AG04449 (cell line): ENCODE results near the gene RSBN1L.
"Not testable (repeated sequence)": the region's sequence is repeated elsewhere in the genome, so short reads cannot be mapped to it uniquely, and the experiment has no call there.

Experiments used
- CTCF ChIA-PET: fragments of 350-600 bp; formaldehyde crosslinking; extraction: SDS; loops from one replicate; lab custom pipeline; 2021; ENCODE audit warnings: antibody characterized with exemption; lab: Yijun Ruan, JAX
- POLR2A ChIA-PET: fragments of 400-600, 350-600 bp; formaldehyde crosslinking; extraction: SDS; loops from one replicate; lab custom pipeline; 2020; ENCODE audit warnings: antibody characterized with exemption, inconsistent platforms; lab: Yijun Ruan, JAX
- DNase-seq: peaks from one replicate; pipeline ENCODE4 v3.0.0-alpha.2; 2010; ENCODE audit warnings: low read depth, low spot score
- H3K4me3 ChIP-seq: 2 replicates; pipeline ENCODE4 v1.5.1; 2011; ENCODE audit warnings: low read depth, mild to moderate bottlenecking, control low read depth, low read length
- CTCF ChIP-seq: IDR thresholded peaks from one replicate; pipeline ENCODE4 v1.5.1; 2011; ENCODE audit warnings: mild to moderate bottlenecking, moderate library complexity, low read length, control low read depth, inconsistent platforms; ENCODE audit not compliant: insufficient read depth; ENCODE audit errors: missing control alignments

The RSBN1L gene

GRCh38 chr7:77696057-77696642, at the start of gene RSBN1L:
RSBN1L (plus strand) TSS chr7:77696459; CDS start chr7:77696470, 11 bp downstream.
- peak; percentile 60 for TF ChIP-seq CTCF
- H3K4me3 ChIP-seq, result peak within 1 kb of the TSS; percentile 98
- ChIA-PET CTCF (interaction anchor here (0.8 to 3.4 kb wide), 5 partner anchors 10 to 45 kb away, joined by 3 to 12 read pairs (median 7); no protein-coding TSS in a partner anchor), POLR2A (interaction anchor here (0.6 to 1.9 kb wide), 4 partner anchors 9 to 102 kb away, joined by 3 to 9 read pairs (median 3); partner anchors contain the start of genes PHTF2 and TMEM60)
- peak; percentile 73 for DNase-seq

GRCh38 chr7:77648742-77649338, 47.4 kb upstream of the RSBN1L start:
- TF ChIP-seq CTCF, result no peak
- ChIA-PET CTCF (interaction anchor here (0.6 to 3.9 kb wide), 7 partner anchors 9 to 115 kb away, joined by 3 to 39 read pairs (median 19); no protein-coding TSS in a partner anchor), POLR2A (no interaction called here)
- no peak overlapping the region for H3K4me3 ChIP-seq
- DNase-seq, result no peak

- DNase-seq, result peak; percentile 34
- no peak for TF ChIP-seq CTCF
- ChIA-PET POLR2A (no interaction called here), CTCF (interaction anchor here (0.6 to 12.9 kb wide), 12 partner anchors 8 to 285 kb away, joined by 3 to 203 read pairs (median 30); no protein-coding TSS in a partner anchor)
- no peak overlapping the region for H3K4me3 ChIP-seq
These were observed 46.4 kb upstream of the RSBN1L start for GRCh38 chr7:77649716-77650349.

GRCh38 chr7:77651575-77652162, 44.6 kb upstream of the RSBN1L start:
- DNase-seq, result no peak
- ChIA-PET CTCF (interaction anchor here (0.7 to 12.9 kb wide), 82 partner anchors 9 to 483 kb away, joined by 3 to 203 read pairs (median 5); partner anchors contain the start of genes PHTF2, RSBN1L and TMEM60), POLR2A (interaction anchor here (0.6 kb wide), 1 partner anchor 358 kb away, joined by 3 read pairs; no protein-coding TSS in a partner anchor)
- no peak overlapping the region for H3K4me3 ChIP-seq
- peak; percentile 55 for TF ChIP-seq CTCF

GRCh38 chr7:77652826-77653225, 43.4 kb upstream of the RSBN1L start:
- CTCF ChIA-PET, result interaction anchor here (1.0 to 12.9 kb wide), 13 partner anchors 11 to 302 kb away, joined by 3 to 203 read pairs (median 10); no protein-coding TSS in a partner anchor
- DNase-seq, H3K4me3 ChIP-seq, POLR2A ChIA-PET: not testable (repeated sequence)

- TF ChIP-seq CTCF, result no peak
- ChIA-PET POLR2A (no interaction called here), CTCF (interaction anchor here (0.9 to 12.9 kb wide), 6 partner anchors 20 to 280 kb away, joined by 3 to 203 read pairs (median 5); no protein-coding TSS in a partner anchor)
These were observed 42.7 kb upstream of the RSBN1L start for GRCh38 chr7:77653572-77653971.

More at GRCh38 chr7:77653572-77653971, 42.7 kb upstream of the RSBN1L start:
- DNase-seq, result no peak
- no peak overlapping the region for H3K4me3 ChIP-seq
